ENCODE data around the gene CAMKK1. TPM values are rescaled to one million over a fixed set of nuclear protein-coding genes. Genes with fewer than 3 reads are reported as not detected.

CAMKK1 gene
- polyA plus RNA-seq, 1 of the 3 experiments (the other 2 are of a cell fraction) = 6.8 TPM

DNA sequence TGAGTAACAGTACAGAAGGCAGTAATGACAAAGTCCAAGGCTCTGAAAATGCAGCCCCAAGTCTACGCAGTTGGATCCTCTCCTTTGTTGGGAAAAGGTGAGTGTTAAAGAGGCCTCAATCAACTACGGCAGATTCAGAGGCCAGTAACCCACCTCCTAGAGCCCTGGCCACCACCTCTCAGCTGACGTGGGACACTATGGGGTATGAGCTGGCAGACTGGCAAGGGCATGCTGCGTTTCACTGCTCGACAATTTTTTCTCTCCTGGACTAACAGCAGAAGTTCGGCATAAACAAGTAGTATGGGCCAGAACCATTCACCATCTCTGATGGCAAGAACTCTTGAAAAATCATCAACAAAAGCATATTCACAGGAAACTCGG, 64.0 kb downstream of the CAMKK1 start:
- WGBS (ENCODE audit: low lambda C conversion rate) = 93% methylated on average over 6 of the region's 7 CpGs
- Histone ChIP-seq H3K4me1 (ENCODE audit: control insufficient read depth in 1 of 2, insufficient read depth in 2 of 2, low read depth in 1 of 2, low read length in 1 of 2) (no peaks in the 10 kb centered on the region), H3K9me3 (no peaks in the 10 kb centered on the region), H2AFZ (ENCODE audit: low read depth) (no peak overlapping the region), H3F3A (replicated peaks; ENCODE audit: insufficient read depth) (no peaks in the 10 kb centered on the region), H3K4me3 (ENCODE audit: low read depth in 2 of 2, low read length in 1 of 2) (no peak overlapping the region), H4K20me1 (ENCODE audit: insufficient read depth) (no peaks in the 10 kb centered on the region), H3K79me2 (ENCODE audit: insufficient read depth) (peaks cover 17% of the 10 kb centered on the region; the same call in 1 of the 2 replicates), H3K27me3 (ENCODE audit: insufficient read depth) (no peaks in the 10 kb centered on the region), H3K9ac (no peak overlapping the region), H3K27ac (ENCODE audit: low read depth in 2 of 2, low read length in 1 of 2) (peak overlapping the region in 1 of 2 experiments; percentile 19; a peak in 1 of 4 replicates), H3K4me2 (no peak overlapping the region), H3K9me2 (no peaks in the 10 kb centered on the region), H3K36me3 (replicated peaks in 1 of 2; ENCODE audit: control insufficient read depth in 1 of 2, insufficient read depth in 2 of 2, low read length in 1 of 2) (peaks cover 38 to 47% of the 10 kb centered on the region in 2 experiments)
- CTCF ChIA-PET = interaction anchor here (1.8 to 7.0 kb wide), 5 partner anchors 9 to 245 kb away, joined by 9 to 71 read pairs (median 26); partner anchors contain the start of gene NCBP3
- TF ChIP-seq CHD2 (IDR thresholded peaks at IDR 0.05; ENCODE audit: low read length, partially characterized antibody) (no peak), MEF2A (IDR thresholded peaks at IDR 0.05; ENCODE audit: borderline replicate concordance, low read depth) (no peak), FOXM1 (IDR thresholded peaks at IDR 0.05; ENCODE audit: low read depth) (no peak), FOSL2 (IDR thresholded peaks at IDR 0.05; ENCODE audit: borderline replicate concordance, low read depth) (no peak), ELF1 (IDR thresholded peaks at IDR 0.05) (no peak)
- TF ChIP-seq, protein P1, sequence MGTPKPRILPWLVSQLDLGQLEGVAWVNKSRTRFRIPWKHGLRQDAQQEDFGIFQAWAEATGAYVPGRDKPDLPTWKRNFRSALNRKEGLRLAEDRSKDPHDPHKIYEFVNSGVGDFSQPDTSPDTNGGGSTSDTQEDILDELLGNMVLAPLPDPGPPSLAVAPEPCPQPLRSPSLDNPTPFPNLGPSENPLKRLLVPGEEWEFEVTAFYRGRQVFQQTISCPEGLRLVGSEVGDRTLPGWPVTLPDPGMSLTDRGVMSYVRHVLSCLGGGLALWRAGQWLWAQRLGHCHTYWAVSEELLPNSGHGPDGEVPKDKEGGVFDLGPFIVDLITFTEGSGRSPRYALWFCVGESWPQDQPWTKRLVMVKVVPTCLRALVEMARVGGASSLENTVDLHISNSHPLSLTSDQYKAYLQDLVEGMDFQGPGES (IDR thresholded peaks at IDR 0.05; ENCODE audit: low read depth, low read length) = no peak
- TF ChIP-seq, protein P2, sequence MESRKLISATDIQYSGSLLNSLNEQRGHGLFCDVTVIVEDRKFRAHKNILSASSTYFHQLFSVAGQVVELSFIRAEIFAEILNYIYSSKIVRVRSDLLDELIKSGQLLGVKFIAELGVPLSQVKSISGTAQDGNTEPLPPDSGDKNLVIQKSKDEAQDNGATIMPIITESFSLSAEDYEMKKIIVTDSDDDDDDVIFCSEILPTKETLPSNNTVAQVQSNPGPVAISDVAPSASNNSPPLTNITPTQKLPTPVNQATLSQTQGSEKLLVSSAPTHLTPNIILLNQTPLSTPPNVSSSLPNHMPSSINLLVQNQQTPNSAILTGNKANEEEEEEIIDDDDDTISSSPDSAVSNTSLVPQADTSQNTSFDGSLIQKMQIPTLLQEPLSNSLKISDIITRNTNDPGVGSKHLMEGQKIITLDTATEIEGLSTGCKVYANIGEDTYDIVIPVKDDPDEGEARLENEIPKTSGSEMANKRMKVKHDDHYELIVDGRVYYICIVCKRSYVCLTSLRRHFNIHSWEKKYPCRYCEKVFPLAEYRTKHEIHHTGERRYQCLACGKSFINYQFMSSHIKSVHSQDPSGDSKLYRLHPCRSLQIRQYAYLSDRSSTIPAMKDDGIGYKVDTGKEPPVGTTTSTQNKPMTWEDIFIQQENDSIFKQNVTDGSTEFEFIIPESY (IDR thresholded peaks at IDR 0.05; ENCODE audit: borderline replicate concordance, low read depth) = no peak
- TF ChIP-seq, protein P3, sequence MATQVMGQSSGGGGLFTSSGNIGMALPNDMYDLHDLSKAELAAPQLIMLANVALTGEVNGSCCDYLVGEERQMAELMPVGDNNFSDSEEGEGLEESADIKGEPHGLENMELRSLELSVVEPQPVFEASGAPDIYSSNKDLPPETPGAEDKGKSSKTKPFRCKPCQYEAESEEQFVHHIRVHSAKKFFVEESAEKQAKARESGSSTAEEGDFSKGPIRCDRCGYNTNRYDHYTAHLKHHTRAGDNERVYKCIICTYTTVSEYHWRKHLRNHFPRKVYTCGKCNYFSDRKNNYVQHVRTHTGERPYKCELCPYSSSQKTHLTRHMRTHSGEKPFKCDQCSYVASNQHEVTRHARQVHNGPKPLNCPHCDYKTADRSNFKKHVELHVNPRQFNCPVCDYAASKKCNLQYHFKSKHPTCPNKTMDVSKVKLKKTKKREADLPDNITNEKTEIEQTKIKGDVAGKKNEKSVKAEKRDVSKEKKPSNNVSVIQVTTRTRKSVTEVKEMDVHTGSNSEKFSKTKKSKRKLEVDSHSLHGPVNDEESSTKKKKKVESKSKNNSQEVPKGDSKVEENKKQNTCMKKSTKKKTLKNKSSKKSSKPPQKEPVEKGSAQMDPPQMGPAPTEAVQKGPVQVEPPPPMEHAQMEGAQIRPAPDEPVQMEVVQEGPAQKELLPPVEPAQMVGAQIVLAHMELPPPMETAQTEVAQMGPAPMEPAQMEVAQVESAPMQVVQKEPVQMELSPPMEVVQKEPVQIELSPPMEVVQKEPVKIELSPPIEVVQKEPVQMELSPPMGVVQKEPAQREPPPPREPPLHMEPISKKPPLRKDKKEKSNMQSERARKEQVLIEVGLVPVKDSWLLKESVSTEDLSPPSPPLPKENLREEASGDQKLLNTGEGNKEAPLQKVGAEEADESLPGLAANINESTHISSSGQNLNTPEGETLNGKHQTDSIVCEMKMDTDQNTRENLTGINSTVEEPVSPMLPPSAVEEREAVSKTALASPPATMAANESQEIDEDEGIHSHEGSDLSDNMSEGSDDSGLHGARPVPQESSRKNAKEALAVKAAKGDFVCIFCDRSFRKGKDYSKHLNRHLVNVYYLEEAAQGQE (IDR thresholded peaks at IDR 0.05; ENCODE audit: low read depth, low read length) = no peak
- DNase-seq = no peak
- POLR2A ChIA-PET = no interaction called here
